Activated CD4-positive, alpha-beta T cell treated with anti-CD3 and anti-CD28 coated beads for 1 hour (primary cell): ENCODE data around the gene KIF13A.
"Not testable (repeated sequence)": the region's sequence is repeated elsewhere in the genome, so short reads cannot be mapped to it uniquely, and the experiment has no call there.

Source experiments
- DNase-seq: peaks from one replicate; pipeline ENCODE4 v3.0.0-alpha.2; 2020

KIF13A gene

GRCh38 chr6:17839513-17840223, 147.8 kb downstream of the KIF13A start:
- no peak for DNase-seq

DNA sequence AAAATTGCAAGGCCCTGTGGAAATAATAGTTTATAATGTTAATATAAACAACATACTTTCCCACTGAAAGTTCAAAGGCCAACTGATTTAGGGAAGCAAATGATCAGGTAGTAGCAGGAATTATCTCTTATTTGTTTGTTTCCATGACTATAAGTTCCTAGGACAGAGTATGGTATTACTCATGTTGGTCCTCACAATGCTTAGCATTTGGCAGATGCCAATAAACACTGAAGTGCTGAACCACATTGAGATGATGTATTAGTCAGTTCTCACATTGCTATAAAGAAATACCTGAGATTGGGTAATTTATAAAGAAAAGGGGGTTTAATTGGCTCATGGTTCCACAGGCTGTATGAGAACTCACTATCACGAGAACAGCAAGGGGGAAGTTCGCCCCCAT, 151.1 kb downstream of the KIF13A start:
- DNase-seq = no peak

DNA sequence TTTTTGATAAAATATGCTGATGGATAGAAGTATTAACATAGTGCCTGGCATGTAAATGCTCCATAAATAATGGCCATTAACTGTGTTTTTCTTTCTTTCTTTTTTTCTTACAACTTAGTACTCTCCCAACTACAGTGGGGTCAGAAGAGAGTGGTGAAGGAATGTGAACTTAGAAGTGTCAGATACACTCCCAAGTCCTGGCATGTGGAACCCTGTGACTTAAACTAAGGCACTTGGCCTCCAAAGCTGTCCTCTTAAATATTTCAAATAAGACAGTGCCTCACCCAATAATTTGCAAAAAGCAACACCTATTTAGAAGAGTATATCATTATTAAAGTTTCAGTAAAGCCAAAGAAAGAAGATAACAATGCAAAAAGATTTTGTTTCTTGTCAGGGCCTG, 151.7 kb downstream of the KIF13A start:
- DNase-seq = no peak

GRCh38 chr6:17831135-17831534, 156.3 kb downstream of the KIF13A start:
- DNase-seq = no peak

DNA sequence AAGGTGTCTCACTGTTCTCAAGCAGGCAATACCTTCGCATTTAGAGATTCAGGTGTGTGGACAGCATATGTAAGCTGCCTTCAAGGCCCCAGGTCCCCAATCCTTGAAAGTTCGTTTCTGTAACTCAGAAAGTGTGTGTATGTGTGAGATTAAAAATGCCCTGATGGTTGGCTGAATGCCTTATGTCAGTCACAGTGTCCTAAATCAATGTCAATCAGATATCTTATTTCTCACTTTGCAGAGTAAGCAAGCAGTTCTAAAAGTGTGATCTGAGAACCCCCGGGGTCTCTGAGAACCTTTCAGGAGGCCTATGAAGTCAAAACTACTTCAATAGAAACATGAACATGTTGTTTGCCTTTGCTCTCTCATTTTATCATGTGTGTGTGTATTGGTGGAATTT, 157.5 kb downstream of the KIF13A start:
- DNase-seq = no peak

GRCh38 chr6:17828149-17828548, 159.3 kb downstream of the KIF13A start:
- DNase-seq = no peak

DNA sequence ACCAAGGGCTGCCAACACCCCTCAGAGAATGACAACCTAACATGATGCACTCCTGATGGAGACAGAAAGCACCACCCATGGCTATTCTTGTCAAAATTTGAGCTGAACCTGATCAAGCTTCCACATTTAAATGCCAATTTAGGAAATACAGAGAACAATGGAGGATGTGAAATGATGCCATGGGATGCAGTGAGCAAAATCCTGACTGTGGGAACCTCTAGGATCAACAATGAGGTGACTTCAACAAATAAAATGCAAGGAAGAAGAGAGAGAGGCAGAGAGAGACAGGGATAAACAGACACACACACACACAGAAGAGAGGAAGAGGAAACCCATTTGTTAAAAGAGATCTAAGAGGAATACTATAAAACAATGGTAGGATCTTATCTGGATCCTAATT, 161.1 kb downstream of the KIF13A start:
- no peak for DNase-seq

DNA sequence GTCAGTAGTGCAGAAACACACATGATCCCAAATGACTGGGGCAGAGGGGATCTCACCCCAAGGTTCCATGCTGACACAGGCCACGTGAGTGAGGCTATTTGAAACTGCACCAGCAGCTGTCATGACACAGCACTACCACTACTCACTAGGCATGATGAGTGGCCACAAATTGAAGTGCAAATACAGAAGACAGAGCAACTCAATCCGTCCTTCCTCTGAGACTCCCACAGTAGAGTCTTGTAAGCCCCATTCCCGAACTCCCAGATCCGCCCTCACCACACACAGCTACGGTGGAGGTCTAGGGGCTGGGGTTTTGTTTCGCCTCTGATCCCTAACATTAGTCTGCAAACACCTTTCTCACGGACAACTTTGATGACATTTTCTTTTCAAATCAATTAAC, 167.4 kb downstream of the KIF13A start:
- DNase-seq = no peak

DNA sequence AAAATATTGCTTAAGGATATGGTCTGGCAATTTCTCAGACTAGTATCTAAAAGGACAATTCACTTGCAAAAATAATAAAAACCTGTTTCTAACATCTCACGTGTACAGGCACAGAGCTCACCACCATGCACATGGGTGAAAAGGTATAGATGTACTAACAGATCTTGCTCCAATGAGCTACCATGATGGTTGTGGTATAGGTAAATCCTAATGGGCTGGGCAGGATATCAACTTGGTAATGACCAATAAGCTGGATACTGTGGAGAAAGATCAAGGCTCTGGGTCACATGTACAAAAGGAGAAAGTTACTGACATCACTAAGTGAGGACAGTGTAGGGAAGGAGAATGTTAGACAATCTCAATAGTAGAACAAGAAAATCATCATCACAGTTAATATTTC, 169.7 kb downstream of the KIF13A start:
- no peak for DNase-seq

DNA sequence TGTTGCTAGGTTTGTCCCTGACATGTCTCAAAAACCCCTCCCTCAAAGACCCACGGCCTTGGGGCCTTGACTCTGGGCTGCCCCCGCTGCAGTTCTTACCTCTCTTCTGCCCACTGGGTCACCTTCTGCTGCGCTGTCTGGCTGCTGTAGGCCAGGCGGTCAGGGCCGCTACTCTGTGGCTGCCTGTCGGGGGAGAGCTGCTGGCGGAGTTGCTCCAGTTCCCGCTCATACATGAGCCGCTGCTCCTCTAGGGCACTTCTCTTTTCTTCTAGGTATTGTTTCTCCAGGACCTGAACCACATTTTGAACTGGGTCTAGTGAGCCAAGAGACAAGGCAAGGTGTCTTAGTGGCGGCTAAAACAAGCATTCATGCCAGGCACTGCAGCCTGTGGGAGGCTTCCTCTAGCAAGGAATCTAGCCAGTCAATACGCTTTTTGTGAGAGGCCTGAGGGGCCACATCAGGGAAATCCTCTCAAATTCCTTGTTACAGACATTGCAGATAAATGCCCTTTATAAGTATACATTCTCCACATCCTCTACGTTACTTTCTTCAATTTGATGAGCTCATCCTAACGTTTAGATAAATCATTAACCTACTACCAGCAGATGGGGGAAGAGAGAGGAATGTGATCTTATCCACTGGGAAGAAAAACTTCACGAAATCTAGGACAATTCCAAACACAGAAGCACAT, 170.4 kb downstream of the KIF13A start:
- no peak for DNase-seq

DNA sequence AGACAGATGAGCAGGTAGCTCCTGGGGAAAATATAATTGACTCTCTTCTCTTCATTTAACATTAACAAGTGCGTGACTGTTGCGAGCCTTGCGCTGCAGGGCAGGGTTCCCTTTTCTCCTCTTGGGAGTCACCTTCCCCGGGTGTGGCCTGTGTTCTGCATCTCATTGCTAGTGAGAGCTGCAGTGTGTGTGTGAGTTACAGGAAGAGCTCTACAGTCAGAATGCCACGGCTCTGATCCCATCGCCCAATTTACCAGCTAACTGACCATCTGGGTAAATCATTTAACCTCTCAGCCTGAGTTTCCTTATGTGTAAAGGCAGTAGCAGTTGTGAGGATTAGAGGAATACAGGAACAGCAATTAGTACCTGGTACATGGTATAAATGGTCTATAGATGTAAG, 173.9 kb downstream of the KIF13A start:
- no peak for DNase-seq

- no peak for DNase-seq
These were observed 175.1 kb downstream of the KIF13A start for GRCh38 chr6:17812311-17812710.

- no peak for DNase-seq
These were observed 178.8 kb downstream of the KIF13A start for GRCh38 chr6:17808609-17809008.

DNA sequence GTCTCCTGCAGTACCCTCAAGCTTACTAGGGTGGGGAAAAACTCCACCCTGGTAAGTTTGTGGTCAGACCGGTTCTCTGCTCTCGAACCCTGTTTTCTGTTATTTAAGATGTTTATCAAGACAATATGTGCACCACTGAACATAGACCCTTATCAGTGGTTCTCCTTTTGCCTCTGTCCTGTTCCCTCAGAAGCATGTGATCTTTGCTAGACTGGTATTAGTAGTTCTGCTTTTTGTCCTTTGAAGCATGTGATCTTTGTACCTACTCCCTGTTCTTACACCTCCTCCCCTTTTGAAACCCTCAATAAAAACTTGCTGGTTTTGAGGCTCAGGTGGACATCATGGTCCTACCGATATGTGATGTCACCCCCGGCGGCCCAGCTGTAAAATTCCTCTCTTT, 180.0 kb downstream of the KIF13A start:
- DNase-seq = not testable (repeated sequence)

DNA sequence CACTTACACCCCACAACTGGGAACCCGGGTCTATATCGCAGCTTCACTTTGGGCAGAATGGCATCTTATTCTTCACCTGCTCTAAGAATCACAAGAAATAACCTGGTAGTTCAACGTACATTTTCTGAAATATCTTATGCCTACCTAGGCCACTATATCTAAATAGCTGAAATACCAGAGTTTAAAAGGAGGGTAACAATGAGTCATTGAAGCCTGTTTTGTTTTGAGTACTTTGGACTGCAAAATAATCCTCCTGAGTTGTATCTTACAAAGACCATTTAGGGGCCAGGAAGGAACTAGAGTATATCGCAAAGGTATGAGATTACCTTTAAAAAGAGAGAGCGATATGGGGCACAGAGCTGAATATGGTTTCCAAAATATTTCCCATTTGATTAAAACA, 184.0 kb downstream of the KIF13A start:
- DNase-seq = no peak

DNA sequence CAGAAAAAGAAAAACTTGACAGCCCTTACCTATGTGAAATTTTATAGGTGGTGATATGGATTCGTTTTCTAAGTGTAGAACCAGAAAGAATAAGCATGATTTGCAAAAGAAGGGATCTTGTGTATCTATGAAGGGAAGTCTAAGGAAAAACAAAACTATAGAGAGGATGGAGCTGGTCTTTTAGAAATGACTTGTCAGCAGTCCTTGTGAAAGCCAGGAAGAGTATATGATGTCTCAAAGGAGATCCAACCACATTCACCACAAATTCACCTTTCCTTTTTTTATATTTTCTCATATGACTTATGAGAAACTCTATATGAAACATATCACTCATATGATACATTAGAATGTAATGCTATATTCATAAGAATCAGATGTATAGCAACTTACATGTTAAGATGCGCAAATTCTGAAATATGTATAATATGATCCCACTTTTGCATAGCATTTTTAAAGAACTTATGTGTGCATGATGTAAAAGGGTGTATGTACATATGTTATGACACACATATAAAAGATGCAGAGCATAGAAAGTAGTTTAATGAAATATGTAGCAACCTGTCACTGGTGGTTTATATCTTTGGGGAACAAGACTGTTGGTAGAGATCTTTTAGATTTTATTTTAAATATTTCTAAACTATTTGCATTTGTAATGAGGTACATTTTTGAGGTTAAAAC, 188.8 kb downstream of the KIF13A start:
- no peak for DNase-seq

DNA sequence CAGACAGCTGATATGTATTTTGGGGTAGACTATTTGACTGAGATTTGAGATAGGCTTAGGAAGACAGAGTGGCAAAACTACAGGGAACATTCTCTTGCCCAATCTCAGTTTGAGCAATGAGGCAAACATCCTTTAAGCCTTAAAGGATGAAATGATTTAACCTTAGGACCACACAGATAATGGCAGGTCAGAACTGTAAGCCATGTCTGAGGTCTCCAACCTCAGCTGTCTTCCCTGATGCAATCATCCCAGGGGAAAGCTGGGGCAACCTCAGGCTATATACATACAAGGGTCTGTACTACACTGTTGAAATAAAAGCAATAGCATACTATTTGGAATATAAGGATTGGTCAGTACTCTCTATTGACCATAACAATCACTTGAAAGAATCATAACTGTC, 196.9 kb downstream of the KIF13A start:
- no peak for DNase-seq

DNA sequence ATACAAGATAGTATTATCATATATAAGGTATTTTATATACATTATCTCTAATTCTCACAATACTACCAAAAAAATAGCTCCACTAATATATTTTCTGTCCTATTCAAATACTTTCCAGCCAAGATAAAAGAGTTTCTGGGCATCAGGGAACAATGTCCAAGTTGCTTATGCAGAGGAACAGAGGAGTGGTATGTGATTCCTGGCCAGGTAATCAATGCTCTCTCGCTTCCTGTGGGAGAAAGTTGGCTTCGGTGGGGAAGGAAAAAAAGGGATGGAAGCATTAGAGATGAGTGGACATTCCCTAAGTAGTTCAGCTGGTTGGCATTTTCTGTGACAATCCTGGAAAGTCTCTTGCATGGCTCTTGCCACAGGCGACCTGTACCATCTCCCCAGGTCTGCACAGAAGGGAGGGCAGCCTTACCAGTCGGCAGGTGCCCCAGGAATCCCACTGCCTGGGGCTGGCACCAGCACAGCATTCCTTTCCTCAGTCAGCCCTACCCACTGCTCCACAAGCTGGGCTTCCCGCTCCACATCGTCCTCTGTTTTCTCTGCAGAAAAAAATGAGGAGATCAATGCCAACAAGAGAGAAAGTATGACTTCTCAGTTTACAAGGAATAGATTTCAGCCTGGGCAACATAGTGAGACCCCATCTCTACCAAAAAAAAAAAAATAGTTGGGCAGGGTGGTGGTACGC, 202.2 kb downstream of the KIF13A start:
- DNase-seq = no peak

- no peak for DNase-seq
These were observed 207.4 kb downstream of the KIF13A start for GRCh38 chr6:17780061-17780460.

DNA sequence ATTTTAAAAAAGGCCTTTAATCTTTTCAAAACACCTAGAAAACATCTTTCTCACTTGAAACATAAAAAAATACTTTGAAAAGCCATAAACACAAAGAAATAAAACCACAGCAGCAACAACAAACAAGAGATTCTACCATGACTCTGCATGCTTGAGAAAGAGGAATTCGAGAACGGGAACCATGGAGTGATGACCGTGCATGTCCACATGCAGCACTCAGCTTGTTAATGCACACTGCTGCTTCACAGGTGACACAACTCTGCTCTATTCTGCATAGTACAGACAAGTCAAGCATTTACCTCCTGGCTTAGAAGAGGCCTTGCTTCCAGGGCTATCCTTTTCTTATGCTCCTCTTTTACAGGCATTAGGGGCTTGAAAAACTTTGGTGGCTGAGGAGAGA, 215.8 kb downstream of the KIF13A start:
- no peak for DNase-seq

DNA sequence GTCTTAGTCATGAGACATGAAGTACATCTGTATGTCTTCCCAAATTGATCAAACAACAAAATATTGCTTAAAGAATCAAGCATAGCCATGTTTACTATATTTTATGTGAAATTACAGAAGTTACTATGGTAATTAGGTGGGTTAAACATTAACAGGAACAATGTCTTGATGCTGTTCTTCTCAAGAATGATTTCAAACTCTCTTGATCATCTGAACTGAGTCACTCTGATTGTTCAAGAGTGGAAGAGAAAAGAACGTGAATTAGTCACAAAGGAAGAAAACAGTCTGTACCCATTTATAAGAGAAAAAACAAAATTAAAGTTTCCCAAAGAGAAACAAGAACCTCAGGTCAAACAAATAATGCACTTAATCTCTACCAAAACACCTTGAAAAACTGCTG, 218.6 kb downstream of the KIF13A start:
- DNase-seq = no peak

DNA sequence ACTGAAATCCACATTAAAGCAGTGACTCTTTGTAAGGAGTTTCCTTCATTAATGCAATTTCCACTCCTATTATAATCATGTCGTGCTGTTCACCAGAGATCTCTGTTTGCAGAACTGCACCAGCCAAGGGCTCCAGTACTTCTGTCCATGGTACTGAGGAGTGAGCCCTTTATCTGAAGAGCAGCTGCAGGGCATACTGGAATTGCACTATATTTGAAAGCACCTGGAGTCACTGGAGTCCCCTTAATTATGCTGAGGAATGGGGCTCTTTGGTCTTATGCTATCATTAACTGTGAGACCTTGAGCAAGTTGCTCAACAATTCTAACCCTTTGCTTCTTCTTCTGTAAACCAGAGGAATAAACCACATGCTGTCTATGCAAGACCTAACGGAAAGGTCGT, 219.0 kb downstream of the KIF13A start:
- DNase-seq = no peak

DNA sequence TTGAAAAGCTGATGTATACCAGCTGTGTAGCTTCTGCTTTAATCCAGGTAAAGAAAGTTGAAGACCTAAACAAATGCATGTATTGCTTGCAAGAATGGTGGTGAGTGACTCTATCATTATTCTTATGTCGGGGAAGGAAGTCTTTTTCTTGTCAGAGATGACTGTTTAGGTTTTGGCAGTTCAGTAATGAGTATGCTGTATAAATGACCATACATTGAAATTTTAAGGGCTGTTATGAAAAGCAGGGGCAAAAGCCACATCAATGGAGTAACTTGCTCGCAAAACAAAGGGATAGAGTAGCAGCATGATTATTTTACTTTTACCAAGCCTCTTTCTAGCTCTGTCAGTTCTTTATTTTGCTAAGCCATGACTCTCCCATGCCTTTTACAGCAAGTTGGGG, 224.8 kb downstream of the KIF13A start:
- DNase-seq = no peak

- DNase-seq = no peak
These were observed 229.3 kb downstream of the KIF13A start for GRCh38 chr6:17758119-17758518.
